Brain microvascular endothelial cell (primary cell): ENCODE results near the gene DAZAP2.
"Not testable (repeated sequence)": the region's sequence is repeated elsewhere in the genome, so short reads cannot be mapped to it uniquely, and the experiment has no call there.

ENCODE experiments used
- DNase-seq: peaks from one replicate; pipeline ENCODE4 v3.0.0-alpha.2; 2020
- H3K27ac ChIP-seq: fragments of 250-450 bp; sonication (Bioruptor Pico); 2 replicates; pipeline ENCODE4 v1.5.1; 2020; ENCODE audit warnings: mild to moderate bottlenecking, moderate library complexity
- H3K27me3 ChIP-seq: fragments of 250-450 bp; sonication (Bioruptor Pico); replicated peaks from 2 replicates; pipeline ENCODE4 v1.5.1; 2020; ENCODE audit warnings: mild to moderate bottlenecking
- H3K36me3 ChIP-seq: fragments of 250-450 bp; sonication (Bioruptor Pico); replicated peaks from 2 replicates; pipeline ENCODE4 v1.5.1; 2020; ENCODE audit warnings: mild to moderate bottlenecking
- H3K4me3 ChIP-seq: 2 replicates; pipeline ENCODE4 v1.5.1; 2011; ENCODE audit warnings: low read depth, mild to moderate bottlenecking, control low read depth, low read length, moderate library complexity
- CTCF ChIP-seq: IDR thresholded peaks from 2 replicates; pipeline ENCODE4 v1.5.1; 2011; ENCODE audit warnings: low read depth, mild to moderate bottlenecking, moderate library complexity, low read length, control low read depth, inconsistent platforms; ENCODE audit errors: missing control alignments
- in situ Hi-C: cut with HindIII; loops from 2 replicates; pipeline ENCODE4 v1.10.0; 2017; ENCODE audit warnings: low sequenced_read_pairs, low pct_ligation_motif_present

Gene DAZAP2

DNA sequence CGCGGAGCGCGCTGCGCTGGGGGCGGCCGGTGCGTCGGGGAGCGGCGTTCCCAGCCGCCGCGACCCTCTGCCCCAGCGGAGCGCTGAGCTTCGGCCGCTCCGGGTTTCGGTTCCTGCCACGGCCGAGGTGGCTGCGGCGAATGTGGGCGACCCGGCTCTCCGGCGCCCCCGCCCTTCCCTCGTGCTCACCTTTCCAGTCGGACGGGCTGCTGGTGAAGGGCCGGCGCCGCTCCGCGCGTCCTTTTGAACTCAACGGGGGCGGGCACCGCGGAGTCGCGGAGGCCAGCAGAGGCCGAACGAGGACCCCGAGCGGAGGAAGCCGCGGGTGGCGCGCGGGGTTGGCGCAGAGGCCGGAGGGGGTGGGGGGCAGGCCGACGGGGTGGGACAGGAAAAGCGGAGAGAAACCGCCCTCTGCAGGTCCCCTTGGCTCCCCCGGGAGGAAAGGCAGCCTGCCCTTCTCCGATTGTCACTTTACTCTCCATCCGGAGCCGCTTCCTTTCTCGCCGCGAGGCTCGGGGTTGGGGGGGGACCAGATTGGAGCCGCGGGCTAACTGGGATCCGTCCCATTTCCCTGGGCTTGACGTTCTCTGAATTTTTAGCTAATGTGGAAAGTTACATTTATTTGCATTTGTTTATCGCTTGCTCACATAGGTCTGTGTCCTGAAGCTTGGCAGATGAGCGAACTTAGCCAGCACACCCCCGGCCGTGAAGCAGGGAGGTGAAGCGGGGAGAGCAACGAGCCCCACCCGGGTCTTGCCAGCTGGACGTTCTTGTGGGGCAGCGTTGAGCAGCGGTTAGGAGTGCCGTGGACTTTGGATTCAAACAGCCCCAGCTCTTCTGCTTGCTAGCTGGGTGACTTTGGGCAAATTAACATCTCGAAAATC lies 31.7 kb downstream of the DAZAP2 start, which contains the start of gene SMAGP:
Gene SMAGP, minus strand, starts transcription at position 349 of the 884 bp plus-strand sequence. CDS start 1,137 bp downstream, outside the sequence.
- DNase-seq, result peak; percentile 22
- TF ChIP-seq CTCF, result no peak
- H3K36me3 ChIP-seq, result no peaks in the 10 kb centered on the region
- in situ Hi-C loops, result no loop called here
- H3K27ac ChIP-seq, result peak within 1 kb of the TSS; percentile 58
- H3K4me3 ChIP-seq, result peak within 1 kb of the TSS; percentile 75
- H3K27me3 ChIP-seq, result no peaks in the 10 kb centered on the region

- in situ Hi-C loops, result no loop called here
- Histone ChIP-seq H3K36me3 (no peaks in the 10 kb centered on the region), H3K27me3 (no peaks in the 10 kb centered on the region), H3K4me3 (peak overlapping the region; percentile 75), H3K27ac (peak overlapping the region; percentile 58)
- peak; percentile 68 for DNase-seq
- no peak for TF ChIP-seq CTCF
Observed at GRCh38 chr12:51270951-51271518, 32.4 kb downstream of the DAZAP2 start.

- in situ Hi-C loops, DNase-seq, H3K36me3 ChIP-seq, H3K27me3 ChIP-seq, H3K4me3 ChIP-seq, H3K27ac ChIP-seq: not testable (repeated sequence)
Observed at GRCh38 chr12:51272810-51273209, 34.2 kb downstream of the DAZAP2 start.

DNA sequence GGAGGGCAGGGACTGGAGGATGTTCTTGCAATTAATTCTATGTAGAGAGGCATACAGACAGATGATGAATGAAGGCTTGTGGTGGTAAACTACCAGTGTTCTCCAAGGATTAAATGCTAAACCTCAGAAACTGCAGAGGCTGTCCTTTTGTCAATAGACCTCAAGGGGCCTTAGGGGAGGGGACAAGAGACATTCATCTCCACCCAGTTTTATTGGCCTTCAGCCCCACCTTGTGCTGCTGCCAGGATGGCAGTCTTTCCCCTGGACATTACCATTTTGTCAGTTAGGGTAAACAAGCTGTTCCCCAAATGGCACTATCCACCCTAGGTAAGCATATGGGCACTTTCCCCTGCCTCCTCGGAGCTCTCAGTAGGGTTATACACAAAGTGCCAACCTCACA lies 36.5 kb downstream of the DAZAP2 start:
- Histone ChIP-seq H3K27me3 (no peaks in the 10 kb centered on the region), H3K36me3 (no peaks in the 10 kb centered on the region), H3K4me3 (no peak overlapping the region), H3K27ac (no peak overlapping the region)
- TF ChIP-seq CTCF, result no peak
- in situ Hi-C loops, result no loop called here
- no peak for DNase-seq

DNA sequence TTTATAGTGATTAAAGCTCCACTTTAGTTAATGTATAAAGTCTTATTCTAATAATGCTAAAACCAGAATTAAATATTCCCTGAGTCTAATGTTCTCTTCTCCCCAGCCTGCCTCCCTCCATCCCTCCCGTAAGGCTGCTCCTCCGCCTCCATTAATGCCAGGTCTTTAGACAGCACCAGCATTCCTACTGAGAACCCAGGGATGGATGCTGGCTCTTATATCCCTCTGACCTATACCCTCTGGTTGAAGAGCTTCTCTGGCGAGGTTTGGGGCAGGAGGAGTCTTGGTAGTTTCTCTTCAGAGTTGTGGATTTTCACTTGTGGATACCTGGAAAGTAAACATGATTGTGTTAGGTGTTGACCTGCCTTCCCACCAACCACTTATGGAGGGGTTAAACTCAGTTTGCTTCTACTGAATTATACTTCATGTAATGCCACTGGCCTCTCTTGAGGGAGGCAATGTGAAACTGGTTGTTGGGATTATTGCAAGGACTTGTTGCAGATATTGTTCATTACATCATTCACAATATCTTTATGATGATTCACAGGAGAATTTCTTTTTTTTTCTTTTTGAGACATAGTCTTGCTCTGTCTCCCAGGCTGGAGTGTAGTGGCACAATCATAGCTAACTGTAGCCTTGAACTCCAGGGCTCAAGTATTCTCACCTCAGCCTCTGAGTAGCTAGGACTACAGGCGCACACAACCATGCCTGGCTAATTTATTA lies 42.7 kb downstream of the DAZAP2 start:
- DNase-seq, result peak; percentile 42
- Histone ChIP-seq H3K27me3 (no peaks in the 10 kb centered on the region), H3K27ac (peak overlapping the region; percentile 26), H3K4me3 (no peak overlapping the region), H3K36me3 (no peaks in the 10 kb centered on the region)
- TF ChIP-seq CTCF, result no peak
- in situ Hi-C loops, result no loop called here

DNA sequence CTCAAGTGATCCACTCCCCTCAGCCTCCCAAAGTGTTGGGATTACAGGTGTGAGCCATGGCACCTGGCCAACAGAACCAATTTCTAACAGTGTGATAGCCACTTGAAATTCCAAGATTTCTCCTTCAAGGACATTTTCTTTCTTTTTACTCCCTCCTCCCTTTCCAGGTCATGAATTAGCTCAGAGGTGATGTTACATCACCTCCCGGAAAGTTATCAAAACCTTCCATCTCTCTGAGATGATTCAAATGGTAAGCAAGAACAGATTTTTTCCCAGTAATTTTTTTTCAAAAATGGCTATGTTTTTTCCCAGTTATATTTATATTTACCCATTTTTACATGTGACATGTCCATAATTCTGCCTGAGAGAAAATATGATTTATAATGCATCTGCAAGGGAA lies 47.2 kb downstream of the DAZAP2 start:
- Histone ChIP-seq H3K36me3 (no peaks in the 10 kb centered on the region), H3K4me3 (no peak overlapping the region), H3K27ac (no peak overlapping the region), H3K27me3 (no peaks in the 10 kb centered on the region)
- no peak for TF ChIP-seq CTCF
- in situ Hi-C loops, result no loop called here
- DNase-seq, result no peak

GRCh38 chr12:51291603-51292513 lies 53.2 kb downstream of the DAZAP2 start:
- H3K27me3 ChIP-seq, H3K36me3 ChIP-seq, H3K4me3 ChIP-seq, H3K27ac ChIP-seq, DNase-seq, in situ Hi-C loops: not testable (repeated sequence)
